Activated T-cell treated with anti-CD3 and anti-CD28 coated beads, Interleukin-2, amount 50 U/mL, for 1 hour (primary cell): ENCODE measurements around the gene PRORP.
"Not testable (repeated sequence)": the region's sequence is repeated elsewhere in the genome, so short reads cannot be mapped to it uniquely, and the experiment has no call there.

Experiments
- DNase-seq: peaks from one replicate; pipeline ENCODE4 v3.0.0-alpha.2; 2020

Gene PRORP

DNA sequence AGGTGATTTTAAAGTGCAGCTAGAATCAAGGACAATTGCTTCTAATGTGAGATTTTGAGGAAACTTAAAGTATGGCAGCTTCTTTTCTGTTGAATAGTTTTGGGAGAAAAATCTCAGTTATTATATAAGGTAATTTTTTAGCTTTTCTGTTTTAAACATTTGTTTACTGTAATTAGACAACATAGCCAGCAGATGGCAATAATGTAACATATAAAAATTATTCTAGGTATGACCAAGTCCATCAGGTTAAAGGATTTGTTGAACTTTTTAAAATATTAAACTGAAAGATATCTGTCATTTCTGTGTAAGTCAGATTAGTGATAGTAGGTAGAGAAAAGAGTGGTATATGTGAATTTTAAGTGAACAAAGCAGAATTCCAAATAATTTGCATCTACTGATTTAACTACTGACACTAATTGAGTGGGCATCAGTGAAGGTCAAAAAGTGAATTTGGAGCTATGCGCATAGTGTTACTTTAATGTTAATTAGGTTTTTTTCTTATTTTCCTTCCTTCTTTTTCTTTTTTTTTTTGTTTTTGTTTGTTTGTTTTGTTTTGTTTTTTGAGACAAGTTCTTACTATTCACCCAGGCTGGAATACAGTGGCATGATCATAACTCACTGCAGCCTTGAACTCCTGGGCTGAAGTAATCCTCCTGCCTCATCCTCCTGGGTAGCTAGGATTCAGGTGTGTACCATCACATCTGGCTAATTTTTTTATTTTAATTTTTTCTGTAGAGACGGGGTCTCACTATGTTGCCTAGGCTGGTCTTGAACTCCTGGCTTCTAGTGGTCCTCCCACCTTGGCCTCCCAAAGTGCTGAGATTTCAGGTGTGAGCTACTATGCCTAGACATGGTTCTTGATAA, 18.6 kb downstream of the PRORP start:
- no peak for DNase-seq

DNA sequence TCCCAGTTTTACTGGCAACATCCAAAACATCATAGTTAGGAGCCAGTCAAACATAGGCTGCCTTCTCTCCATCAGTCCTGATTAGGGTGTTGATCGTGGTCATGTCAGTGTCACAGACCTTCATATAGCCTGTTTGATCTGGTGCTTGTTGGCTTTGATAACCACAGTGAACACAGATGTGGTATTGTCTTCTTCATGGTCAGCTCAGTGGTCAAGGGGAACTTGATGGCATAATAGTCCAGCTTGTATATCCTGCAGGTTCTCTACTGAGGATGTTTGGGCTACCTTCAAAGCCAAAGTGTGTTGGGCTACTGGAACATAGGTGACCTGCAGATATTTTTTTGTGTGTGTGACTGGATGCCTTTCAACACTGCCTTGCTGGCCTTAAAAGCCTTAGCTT, 21.7 kb downstream of the PRORP start:
- no peak for DNase-seq

DNA sequence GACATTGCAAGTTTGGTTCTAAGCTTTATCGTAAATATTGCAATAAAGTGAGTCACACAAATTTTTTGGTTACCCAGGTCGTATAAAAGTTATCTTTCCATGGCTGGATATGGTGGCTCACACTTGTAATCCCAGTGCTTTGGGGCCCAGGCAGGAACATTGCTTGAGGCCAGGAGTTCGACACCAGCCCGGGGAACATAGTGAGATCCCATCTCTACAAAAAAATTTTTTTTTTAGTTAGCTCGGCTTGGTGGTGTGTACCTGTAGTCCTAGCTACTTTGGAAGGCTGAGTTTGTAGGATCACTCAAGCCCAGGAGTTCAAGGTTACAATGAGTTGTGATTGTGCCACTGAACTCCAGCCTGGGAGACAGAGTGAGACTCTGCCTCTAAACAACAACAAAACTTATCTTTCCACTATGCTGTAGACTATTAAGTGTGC, 24.4 kb downstream of the PRORP start:
- DNase-seq = no peak

DNA sequence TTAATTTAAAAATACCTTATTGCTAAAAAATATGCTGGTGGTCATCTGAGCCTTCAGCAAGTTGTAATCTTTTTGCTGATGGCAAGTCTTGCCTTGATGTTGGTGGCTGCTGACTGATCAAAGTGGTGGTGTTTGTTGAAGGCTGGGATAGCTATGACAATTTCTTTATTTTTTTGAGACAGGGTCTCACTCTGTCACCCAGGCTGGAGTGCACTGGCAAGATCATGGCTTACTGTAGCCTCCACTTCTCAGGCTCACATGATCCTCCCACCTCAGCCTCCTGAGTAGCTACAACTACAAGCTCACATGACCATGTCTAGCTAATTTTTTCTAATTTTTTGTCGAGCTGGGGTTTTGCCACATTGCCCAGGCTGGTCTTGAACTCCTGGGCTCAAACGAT, 24.8 kb downstream of the PRORP start:
- DNase-seq = no peak

DNA sequence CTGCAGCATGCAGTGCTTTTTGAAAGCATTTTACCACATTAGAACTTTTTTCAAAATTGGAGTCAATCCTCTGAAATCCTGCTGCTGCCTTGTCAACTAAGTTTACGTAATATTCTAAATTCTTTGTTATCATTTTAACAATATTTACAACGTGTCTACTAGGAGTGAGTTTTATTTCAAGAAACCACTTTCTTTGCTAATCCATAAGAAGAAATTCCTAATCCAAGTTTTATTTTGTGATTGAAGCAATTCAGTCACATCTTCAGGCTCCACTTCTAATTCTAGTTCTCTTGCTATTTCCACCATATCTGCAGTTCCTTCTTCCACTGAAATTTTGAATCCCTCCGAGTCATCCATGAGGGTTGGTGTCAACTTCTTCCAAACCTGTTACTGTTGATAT, 25.4 kb downstream of the PRORP start:
- no peak for DNase-seq

DNA sequence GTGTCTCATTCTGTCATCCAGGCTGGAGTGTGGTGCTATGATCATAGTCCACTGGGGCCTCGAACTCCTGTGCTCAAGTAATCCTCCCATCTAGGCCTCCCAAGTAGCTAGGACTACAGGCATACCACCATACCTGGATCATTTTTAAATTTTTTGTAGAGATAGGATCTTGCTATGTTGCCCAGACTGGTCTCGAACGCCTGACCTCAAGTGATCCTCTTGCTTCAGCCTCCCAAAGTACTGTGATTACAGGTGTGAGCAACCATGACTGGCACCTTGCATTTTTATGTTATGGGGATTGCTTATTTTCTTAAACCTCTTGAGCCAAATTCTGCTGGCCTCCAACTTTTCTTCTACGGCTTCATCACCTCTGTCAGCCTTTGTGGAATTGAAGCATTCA, 26.9 kb downstream of the PRORP start:
- no peak for DNase-seq

DNA sequence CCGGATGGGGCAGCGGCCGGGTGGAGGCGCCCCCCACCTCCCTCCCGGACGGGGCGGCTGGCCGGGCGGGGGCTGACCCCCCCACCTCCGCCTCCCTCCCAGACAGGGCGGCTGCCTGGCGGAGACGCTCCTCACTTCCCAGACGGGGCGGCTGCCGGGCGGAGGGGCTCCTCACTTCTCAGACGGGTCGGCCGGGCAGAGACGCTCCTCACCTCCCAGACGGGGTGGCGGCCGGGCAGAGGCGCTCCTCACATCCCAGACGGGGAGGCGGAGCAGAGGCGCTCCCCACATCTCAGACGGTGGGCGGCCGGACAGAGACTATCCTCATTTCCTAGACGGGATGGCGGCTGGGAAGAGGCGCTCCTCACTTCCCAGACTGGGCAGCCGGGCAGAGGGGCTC, 30.2 kb downstream of the PRORP start:
- not testable (repeated sequence) for DNase-seq

DNA sequence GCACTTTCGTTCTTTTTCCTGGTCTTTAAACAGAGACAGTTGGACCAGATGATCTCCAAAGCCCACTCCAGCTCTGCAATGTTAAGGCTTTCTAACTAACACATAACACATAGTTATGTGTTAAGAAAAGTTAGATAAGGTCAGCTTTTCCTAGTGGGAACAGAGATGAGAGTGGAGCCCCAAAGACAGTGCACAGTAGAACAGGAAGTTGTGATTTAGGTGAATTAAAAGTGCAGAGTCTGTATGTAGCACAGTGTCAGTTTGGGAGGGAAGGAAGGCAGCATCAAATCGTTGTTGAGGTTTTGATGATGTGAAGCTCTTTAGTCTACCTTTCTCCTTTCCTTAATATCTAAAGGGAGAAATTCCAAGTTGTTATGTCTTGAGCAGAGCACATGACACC, 31.7 kb downstream of the PRORP start:
- no peak for DNase-seq

- DNase-seq = no peak
Measured at GRCh38 chr14:35155962-35156361, 33.6 kb downstream of the PRORP start.

- no peak for DNase-seq
Measured at GRCh38 chr14:35158491-35158890, 36.1 kb downstream of the PRORP start.

GRCh38 chr14:35158951-35159653, 36.8 kb downstream of the PRORP start:
- no peak for DNase-seq

DNA sequence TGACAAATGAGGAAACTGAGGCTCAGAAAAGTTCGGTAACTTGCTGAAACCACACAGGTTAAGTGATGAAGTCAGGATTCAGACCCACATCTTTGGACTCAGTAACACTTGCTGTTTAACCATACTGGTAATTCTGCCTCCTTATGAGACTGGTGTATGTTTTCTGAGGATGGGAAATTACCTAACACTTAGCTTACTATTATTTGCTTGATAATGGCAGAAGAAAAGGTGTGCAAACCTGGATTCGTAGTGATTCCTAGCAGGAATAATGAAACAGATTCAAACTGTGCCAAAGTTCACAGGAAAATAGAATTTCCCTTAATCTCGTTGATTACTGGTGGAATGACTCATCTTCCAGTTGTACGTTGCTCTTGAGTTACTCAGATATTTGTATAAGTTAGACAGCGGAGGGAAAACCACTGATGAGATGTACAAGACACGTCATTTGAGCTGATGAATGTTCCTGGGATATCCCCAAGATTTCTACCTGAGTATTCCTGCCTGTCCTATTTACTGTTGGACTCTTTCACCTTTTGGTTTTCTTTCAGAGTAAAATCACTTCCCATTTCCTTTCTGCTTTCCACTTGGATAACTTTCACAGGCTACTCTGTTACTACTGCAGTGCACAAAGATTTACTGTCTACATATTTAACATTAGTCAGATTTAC, 37.5 kb downstream of the PRORP start:
- no peak for DNase-seq

GRCh38 chr14:35161231-35161630, 38.9 kb downstream of the PRORP start:
- DNase-seq = no peak

GRCh38 chr14:35163384-35163783, 41.0 kb downstream of the PRORP start:
- no peak for DNase-seq

GRCh38 chr14:35164849-35165248, 42.5 kb downstream of the PRORP start:
- DNase-seq = no peak

DNA sequence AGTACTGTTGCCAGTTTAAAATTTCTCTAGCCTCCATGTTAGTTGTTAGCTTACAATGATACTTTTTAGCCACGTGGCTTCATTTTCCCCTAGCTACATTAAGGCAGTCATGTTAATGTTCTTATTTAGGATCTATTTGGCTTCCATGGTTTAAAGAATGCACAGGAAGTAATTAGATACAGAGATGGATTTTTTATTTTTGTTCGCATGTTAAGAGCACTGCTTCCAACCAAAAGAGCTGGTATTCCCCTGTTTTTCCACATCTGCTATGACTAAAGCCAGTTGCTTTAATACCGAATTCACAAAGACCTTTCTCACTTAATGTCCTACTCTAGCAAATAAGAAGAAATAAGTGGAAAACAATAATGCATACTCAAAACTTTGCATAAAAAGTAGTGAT, 45.1 kb downstream of the PRORP start:
- no peak for DNase-seq
